NCI-H2081 (cell line): Measurements from ENCODE around the gene HBA2.
"Not testable (repeated sequence)": the region's sequence is repeated elsewhere in the genome, so short reads cannot be mapped to it uniquely, and the experiment has no call there.

Experiments
- DNase-seq, 2 experiments: peaks; one replicate each; lab custom pipeline; 2025; lab: John Stamatoyannopoulos, UW

Gene HBA2

GRCh38 chr16:155031-155398, 17.7 kb upstream of the HBA2 start:
- DNase-seq: no peak

- DNase-seq: no peak
Measured at GRCh38 chr16:159136-159849, 13.4 kb upstream of the HBA2 start.

GRCh38 chr16:160242-160641, 12.4 kb upstream of the HBA2 start:
- not testable (repeated sequence) for DNase-seq

GRCh38 chr16:160691-161190, 11.9 kb upstream of the HBA2 start:
- DNase-seq: no peak

GRCh38 chr16:162271-162991, 10.2 kb upstream of the HBA2 start:
- DNase-seq: no peak

- DNase-seq: not testable (repeated sequence)
Measured at GRCh38 chr16:163139-163538, 9.5 kb upstream of the HBA2 start.

GRCh38 chr16:163696-164095, 9.0 kb upstream of the HBA2 start:
- not testable (repeated sequence) for DNase-seq

- not testable (repeated sequence) for DNase-seq
Measured at GRCh38 chr16:164134-164823, 8.4 kb upstream of the HBA2 start.

- DNase-seq: no peak
Measured at GRCh38 chr16:164827-165538, 7.7 kb upstream of the HBA2 start.

- no peak for DNase-seq
Measured at GRCh38 chr16:165539-166374, 6.9 kb upstream of the HBA2 start, which contains the start of gene HBM. Gene HBM, plus strand, starts transcription at chr16:165978. Its CDS starts 20 bp downstream, at chr16:165998.

GRCh38 chr16:166375-167121, 6.1 kb upstream of the HBA2 start:
- DNase-seq: no peak

GRCh38 chr16:167122-167690, 5.5 kb upstream of the HBA2 start:
- no peak for DNase-seq

- DNase-seq: peak in 1 of 2 experiments; percentile 10
Measured at GRCh38 chr16:168424-168823, 4.3 kb upstream of the HBA2 start.

- DNase-seq: no peak
Measured at GRCh38 chr16:169014-169413, 3.7 kb upstream of the HBA2 start.

- not testable (repeated sequence) for DNase-seq
Measured at GRCh38 chr16:170088-170507, 2.6 kb upstream of the HBA2 start.

- no peak for DNase-seq
Measured at GRCh38 chr16:170788-171187, 1.9 kb upstream of the HBA2 start.

GRCh38 chr16:173211-173854, 657 bp downstream of the HBA2 start:
- DNase-seq: not testable (repeated sequence)

- peak in 1 of 2 experiments; percentile 19 for DNase-seq
Measured at GRCh38 chr16:173928-174769, 1.5 kb downstream of the HBA2 start.
